ENCODE measurements around the gene SUSD6.
A peak's percentile ranks its signal among the peaks of the same experiment; 100 is the strongest.

Gene SUSD6

DNA sequence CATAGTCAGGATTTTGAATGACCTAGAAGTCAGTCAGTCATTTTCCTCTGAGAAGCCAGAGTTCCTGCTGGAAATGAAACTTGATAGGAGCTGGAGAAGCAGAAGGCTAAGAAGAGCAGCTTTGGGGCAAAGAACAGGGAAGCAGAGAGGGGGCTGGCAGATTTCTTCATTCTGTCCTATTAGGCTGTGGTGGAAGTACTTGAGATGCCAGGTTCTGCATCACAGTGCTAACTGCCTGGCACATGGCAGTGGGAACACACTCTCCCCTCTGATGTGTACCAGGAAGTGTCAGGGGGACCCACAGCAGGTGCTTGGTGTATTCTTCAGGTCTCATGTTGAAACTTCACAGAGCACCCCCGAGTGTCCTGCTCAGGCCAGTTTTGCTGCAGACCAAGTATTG is 61.0 kb downstream of the SUSD6 start:
- DNase-seq (ENCODE audit: low spot score), result no peak

DNA sequence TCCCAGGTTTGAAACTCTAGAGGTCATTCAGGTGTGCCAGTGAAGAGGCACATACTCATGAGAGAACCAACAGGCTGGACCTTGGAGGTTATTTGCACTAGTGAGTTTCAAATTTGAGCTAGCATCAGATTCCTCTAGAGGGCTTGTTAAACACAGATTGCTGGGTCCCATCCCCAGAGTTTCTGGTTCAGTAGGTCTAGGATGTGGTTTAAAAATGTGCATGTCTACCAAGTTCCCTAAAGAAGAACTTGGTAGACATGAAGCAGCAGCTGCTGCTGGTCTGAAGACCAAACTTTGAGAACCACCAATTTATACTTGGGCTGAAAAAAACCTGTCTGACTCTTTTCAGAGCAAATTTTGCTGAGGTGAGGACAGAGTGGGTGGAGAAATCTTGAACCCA is 61.7 kb downstream of the SUSD6 start:
- no peak for DNase-seq (ENCODE audit: low spot score)

DNA sequence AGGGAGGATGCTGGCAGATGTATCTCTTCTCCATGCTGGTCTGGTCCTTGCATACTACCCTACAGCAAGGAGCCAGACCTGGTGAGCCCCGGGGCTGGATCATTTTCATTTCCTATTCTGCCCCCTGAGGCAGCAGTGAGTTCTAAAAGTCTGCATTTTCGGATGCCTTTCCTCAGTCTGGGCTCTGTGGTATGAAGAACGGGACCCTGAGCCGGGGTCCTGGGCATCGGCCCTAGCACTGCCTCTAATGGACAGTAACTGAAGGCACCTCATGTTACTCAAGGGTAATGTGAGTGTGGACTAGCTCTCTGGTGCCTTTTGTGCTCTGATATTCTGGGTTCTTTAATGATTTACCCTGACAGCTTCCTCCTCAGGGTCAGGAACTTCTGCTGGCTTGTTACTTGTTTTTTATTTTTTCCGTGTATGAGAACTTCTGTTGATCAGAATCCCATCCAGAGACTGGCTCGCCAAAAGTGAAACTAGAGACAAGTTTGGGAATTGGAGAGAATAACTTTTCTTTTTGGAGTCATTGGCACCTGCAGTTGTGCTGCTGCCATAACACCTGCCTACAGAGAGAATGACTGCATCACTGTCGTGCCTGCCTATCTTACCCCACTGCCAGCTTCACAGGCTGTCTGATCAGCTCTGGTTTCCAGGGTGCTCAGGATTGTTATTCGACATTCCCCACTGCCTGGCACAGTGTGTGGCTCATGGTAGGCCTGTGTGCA is 62.3 kb downstream of the SUSD6 start:
- DNase-seq (ENCODE audit: low spot score), result no peak

DNA sequence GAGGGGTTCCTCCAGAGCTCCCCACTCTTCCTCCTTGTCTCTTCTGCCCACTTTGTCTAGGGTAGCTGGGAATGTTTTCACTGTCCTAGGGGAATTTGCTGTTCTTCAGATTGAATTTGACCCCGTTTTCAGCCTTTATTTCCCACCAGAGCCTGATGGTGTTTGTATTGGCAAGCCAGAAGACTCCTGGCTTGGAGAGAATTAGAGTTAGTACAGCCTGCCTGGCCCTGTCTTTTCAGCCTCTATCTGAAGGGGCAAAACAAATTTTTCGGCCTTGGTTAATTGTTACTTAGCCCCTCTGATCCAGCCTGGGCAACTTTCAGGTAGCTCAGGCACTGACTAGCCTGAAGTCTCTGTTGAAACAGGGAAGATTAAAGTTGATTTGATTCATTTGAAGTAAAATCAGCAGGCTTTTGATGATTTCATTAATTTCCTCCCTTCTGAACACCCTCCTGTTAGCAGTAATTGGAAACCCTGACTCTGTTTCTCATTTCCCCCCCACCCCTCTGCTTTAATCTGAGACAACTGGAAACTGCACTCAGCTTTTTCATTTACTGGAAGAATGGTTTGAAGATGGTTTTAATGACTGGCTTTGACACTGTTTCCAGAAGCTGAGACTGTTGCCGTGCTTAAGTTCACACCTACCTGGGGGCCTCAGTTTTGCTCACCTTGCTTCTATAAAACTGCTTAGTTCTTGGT is 63.3 kb downstream of the SUSD6 start:
- no peak for DNase-seq (ENCODE audit: low spot score)

DNA sequence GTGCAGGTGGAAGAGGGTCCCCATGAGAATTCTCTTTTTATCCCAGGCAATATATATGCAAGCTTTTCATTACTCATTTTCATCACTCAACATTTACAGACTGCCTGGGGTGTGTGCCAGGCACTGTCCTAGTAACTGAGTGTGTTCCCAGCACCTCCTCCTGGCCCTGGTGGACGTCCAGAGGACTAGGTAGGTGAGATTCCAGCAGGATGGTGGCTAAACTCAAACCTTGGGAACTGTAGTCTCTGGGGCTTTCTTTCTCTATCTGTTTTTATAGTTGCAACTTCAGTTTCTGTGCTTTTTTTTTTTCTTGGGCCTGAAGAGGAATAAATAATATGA is 63.8 kb downstream of the SUSD6 start:
- no peak for DNase-seq (ENCODE audit: low spot score)

DNA sequence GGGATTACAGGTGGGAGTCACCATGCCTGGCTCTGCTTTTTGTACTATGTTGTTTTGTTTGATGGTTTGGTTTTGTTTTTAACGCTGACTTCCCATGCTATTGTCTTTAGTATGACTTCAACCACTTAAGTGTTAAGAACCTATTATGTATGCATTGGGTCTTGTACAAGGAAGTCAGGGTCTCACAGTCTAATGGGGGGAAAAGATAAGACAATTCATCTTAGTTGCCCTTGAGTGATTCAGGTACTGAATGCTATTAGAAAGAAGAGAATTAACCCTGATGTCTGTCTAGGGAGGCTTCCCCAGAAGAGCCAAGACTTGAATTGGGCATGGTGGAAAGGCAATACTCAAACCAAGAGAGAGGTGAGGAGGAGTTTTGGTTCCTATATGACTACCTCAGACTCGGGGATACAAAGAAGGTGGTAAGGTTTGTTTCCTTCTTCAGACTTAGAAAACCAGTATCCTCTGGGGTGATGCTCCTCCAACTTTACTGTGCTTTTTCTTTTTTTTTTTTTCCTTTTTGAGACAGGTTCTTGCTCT is 64.6 kb downstream of the SUSD6 start:
- DNase-seq (ENCODE audit: low spot score), result no peak

DNA sequence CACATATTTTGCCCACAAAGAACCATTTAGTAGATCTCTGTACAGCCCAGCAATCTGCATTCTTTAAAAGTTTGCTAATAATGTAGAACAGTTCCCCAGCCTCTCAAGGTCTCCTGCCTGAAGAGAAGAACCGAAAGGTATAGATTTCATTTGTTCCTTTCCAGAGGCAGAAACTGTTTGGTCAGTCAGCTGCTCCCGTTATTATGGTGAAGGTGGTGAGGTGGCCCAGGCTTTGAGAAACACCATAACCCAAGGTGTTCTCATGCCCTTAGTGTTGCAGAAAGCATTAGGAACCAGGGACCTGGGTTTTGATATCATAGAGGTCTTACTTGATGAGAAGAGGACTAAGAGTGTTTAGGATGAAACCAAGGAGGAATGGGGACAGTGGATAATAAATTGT is 65.3 kb downstream of the SUSD6 start:
- DNase-seq (ENCODE audit: low spot score), result no peak

DNA sequence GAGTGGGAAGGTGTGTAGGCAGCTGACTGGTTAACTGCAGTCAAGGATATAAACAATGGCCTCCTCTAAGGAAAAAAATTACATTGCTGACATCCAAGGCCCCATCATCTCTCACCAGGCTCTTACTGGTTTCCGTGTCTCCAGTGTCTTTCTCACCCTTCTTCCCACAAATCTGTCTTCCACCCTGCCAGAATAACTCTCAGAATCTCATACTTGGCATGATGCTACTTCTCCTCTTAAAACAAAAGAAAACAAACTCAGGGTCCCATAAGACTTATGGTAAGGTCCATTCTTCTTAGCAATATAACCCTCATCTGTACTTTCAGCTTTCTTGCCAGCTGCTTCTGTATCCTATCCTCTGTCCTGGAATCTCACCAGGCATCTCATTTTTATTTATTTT is 68.9 kb downstream of the SUSD6 start:
- no peak for DNase-seq (ENCODE audit: low spot score)

DNA sequence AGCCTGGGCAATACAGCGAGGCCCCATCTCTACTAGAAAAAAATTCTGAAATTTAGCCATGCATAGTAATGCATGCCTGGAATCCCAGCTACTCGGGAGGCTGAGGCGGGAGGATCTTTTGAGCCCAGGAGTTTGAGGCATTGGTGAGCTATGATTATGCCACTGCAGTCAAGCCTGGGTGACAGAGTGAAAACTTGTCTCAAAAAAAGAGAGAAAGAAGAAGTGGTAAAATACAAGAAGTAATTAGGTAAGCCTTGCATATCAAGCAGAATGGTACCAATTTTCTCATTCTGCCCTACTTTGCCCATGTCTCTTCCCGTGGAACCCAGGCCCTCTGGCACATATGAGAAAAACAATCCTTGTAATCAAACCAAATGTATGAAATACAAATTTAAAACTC is 70.7 kb downstream of the SUSD6 start:
- DNase-seq (ENCODE audit: low spot score), result no peak

DNA sequence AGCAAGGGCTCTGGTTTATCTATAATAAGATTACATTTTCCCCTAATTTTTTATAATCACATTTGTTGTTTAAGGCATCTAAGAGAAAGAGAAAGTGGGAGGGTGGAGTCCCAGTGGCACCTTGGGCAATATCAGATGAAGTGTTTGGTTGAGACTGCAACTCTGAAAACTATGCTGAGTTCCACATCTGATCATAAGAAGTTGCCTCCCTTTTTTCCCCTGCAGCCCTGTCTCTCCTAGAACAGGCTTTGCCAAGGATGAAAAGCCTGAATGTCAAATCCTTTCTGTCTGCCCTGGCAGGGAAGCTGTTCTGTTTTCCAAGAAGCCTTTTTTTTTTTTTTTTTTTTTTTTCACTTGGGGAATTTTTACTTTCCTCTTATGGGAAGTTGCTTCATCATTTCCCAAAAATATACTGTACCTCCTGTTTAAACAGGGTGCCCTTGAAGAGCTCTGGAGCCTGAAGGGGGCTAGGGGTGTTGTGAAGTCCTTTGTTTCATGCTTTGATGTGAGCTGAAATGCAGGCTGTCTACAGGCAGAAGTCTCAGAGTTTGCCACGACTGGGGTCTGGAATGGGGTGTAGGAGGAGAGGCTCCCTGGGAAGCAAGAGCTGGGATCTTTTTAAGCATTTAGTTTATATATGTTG is 71.3 kb downstream of the SUSD6 start:
- DNase-seq (ENCODE audit: low spot score), result peak; percentile 60

DNA sequence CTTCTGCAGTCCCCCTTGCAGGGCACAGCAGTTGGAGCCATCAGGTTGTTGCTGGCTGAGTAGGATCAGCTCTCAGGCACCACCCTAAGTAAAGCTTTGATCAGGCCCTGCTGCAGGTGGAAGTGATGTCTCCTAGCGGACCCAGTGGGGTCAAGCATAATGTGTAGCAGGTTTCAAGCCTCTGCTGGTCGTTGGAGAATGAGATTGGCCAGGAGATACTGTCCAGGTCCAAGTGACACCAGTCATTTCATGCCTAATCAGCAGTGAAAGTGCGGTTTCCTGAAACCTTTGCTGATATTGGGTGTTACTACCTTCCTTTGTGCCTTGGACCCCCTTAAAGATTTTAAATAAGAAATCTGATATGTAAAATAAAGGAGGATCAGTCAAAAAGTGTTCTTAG is 72.6 kb downstream of the SUSD6 start:
- no peak for DNase-seq (ENCODE audit: low spot score)

DNA sequence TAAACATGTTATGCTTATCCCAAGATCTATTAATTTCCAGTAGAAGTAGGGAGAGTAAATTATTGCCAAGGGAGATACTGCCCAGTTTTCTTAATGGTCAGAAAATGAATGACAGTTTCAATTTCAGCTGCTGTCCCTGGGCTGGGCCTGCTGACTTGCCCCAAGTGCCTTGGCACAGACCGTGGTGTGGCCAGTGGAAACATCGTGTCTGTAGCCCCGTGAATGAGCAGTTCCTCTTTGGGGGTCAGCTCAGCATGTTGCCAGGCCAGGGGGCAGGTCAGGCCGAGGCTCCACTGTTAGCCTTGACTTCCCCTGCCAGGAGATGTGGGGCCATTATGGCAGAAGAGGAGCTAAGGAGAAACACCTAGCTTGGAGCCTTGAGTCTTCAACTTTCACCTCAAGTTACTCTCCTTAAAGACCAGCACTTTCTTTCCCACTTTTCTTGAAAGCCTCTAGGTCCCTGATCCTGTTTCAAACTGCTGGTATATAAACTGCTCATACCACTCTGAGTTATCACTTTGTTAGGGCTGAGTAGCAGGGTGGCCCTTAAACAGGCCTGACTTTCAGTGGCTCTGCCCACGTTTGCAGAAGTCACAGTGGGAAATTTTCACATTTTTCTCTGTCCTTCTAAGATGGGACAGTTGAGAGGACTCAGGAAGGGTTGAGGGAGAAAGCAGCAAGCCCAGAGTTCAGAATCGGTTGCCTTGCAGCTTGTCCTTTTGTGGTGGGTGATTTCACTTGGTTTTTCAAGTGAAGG is 73.2 kb downstream of the SUSD6 start:
- DNase-seq (ENCODE audit: low spot score), result no peak

DNA sequence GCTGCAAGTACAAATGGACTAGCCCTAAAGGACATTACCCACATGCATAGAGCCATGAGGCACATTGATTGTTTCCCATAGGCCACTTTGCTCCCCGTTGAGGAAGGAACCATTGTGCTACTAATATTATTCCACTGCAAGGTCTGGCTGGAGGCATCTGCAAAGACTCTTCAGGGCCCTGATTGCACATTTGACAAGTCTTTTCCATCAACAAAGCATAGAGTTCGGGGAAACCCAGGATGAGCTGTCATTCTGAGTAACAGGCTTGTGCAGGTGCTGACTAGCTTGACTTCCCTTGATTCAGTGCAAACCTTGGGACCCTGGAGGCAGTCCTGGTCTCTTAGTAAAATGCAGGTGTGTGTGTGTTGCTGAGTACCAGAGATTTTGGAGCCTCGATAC is 73.8 kb downstream of the SUSD6 start:
- no peak for DNase-seq (ENCODE audit: low spot score)

DNA sequence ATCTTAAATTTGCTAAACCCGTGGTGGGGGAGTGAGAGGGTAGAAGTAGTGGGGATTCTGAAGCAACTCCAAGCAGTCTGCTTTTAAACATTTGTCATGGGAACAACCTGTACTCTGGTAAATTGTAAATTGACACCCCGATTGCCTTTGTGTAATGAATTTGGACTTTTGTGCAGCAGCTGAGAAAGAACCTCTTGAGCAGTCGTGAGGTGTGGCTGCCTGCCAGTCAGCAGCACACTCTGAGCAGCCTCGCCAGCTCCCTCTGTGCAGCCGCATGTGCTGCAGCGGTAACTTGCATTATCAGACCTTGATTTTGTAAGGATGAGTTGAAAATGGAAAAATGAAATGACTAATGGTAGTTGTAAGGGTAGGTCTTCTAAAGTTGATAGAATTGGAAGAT is 74.3 kb downstream of the SUSD6 start:
- DNase-seq (ENCODE audit: low spot score), result peak; percentile 60

DNA sequence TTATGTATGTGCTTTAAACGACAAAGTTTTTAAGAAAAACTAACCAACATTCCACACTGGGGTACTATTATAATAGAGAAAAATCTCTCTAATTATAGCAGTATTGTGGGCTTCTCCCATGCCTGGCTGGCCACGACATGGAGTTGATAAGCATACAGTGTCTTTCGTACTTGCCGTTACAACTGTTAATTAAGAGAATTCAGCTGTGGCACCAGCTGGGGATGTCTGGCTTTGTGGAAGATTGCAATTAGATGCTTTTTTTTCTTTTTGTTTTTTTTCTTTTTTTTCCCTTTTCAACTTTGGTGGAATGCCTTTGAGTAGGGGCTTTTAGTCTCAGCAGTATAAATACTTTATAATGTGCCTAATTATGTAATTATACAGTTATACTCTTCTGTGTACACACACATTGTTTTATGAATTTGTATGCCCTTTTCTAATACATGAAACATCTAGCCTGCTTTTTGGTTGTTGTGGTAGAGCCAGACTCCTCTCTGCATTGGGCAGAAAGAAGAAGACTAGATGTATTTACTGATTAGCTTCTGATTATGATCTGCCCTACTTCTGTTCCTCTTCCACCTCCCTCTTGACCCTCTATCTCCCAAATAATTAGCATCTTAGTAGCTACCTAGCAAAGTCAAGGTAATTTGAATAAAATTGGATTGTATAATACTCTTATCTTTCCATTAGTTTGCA is 76.4 kb downstream of the SUSD6 start:
- no peak for DNase-seq (ENCODE audit: low spot score)

DNA sequence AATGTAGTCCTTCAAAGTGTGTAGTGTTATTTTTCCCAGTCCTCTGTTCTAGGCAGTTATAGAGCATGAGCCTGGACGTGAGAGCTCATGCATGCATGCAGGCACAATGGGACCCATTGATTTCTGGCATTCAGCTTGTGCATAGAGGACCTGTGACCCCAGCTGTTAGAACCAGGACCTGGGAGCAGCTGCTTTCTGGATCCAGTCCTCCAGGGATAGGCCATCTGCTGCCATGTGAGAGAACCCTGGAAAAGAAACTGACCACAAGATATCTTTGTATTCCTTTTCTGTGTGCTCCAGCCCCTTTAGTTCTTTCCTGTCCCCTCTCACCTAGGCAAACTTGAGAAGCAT is 76.9 kb downstream of the SUSD6 start:
- no peak for DNase-seq (ENCODE audit: low spot score)

DNA sequence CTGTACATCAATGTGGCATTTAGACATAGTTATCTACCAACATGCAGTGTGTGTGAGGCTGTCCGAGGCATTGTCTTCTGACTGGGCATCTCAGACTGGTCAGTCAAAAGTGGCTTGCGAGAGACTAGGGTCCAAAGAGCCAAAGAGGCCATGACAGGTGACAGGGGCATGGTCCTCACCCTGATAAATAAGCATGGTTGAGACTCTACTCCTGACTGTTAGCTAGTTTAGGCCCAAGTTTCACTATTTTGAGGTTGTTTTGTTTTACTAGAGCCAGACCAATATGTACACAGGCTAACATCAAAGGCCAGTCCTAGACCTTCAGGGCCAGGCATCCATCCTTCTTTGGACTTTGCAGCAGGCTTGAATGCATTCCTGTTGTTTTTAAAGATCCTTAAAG is 78.6 kb downstream of the SUSD6 start:
- DNase-seq (ENCODE audit: low spot score), result no peak

DNA sequence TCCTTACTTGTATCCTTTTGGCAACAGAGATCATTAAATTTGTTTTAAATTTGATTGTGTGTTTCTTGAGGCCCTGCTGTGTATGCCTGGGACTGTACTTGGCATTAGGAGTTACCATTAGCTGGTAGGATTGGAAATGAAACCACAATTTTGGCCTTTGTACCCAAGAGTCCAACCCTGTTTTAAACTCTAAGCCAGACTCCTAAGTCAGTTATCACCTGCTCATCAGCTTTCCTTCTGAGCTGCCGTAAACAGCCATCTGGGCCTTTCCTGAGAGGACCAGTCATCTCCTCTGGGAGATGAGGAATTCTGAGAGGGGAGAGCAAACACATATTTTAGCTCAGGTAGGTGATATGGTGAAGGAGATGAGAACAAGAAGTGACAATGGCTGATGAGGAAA is 81.2 kb downstream of the SUSD6 start:
- DNase-seq (ENCODE audit: low spot score), result no peak

DNA sequence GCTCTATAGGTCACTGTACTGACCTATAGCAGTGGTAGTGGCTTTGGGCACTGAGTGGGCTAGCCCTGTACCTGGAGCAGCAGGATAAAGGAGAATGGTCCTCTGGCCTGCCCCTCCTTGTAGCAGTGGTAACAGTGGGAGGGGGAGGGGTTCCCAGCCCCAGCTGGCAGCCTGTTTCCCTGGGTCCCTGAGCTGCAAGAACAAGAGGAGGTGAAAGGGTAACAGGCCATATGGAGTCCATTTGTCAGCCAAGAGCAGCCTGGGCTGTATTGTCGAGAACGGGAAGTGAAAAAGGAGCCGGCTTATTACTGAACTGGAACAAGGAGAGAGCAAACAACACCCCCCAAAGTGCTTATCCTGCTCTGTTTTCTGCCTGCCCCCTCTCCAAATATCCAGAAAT is 81.7 kb downstream of the SUSD6 start:
- no peak for DNase-seq (ENCODE audit: low spot score)

DNA sequence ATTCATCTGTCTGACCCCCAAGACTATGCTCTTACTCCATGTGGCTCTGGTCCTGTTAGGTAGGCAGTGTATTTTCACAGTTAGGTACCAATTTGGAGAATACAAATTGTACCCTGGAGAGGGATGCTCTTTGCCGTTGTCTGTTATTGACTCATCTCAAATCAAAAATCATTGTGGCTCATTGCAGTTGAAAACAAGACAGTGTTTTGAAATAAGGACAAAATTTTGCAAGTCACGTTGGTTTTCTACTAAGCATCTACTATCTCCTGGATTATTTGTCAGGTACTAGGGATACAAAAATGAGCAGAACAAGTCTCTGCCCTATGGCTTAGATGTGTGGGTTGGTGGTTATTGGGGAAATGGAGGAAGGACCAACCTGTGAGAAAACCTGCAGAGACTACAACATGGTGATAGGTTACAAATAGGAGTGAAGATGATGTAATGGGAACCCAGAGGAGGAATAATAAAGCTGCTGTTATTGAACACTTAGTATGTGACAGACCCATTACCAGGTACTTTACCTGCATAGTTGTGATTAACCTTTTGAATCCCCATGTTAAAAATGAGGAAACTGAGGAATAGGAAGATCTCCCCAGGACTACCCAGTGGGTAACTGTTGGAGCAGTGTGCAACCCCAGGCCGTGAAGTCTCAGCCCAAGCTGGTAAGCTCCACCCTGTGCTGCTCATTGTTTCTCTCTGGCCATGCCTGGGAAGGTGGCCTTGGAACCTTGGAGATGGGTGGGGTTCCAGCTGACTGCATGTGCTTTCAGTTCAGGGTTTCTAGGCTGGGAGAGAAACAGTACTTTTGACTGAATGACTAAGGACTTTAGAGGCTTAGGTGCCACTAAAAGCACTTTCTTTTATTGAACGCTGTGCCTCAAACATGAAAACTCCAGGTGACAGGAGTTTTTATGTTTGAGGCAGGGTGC is 82.7 kb downstream of the SUSD6 start:
- DNase-seq (ENCODE audit: low spot score), result peak; percentile 41

DNA sequence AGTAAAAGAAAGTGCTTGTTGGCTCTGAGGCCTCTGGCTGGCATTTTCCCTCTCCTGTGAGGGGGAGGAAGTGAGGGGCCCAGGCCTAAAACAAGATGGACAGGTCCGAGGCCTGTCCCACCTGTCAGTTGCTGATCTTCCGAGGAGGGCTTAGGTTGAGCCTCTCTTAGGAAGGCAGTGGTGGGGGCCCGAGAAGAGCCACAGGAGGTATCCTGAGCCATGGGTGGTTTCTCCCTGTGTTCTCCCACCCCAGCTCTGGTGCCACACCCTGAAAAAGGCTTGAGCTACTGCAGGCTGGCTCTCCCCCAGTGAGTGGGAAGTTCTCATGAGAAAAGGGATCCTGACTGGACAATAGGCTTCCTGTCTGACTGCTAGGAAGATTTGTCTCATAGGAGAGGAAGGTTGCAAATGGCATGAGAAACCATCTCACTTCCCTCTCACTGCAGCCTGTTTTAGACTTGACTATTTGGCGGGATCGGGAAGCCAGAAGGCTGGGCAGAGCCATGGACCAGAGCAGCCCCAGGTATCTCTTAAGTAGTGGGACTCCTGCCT is 83.4 kb downstream of the SUSD6 start:
- DNase-seq (ENCODE audit: low spot score), result no peak

All from AG20443 (cell line).